ENCODE results near the gene C10orf71. TPM values are rescaled to one million over a fixed set of nuclear protein-coding genes. Genes with fewer than 3 reads are reported as not detected.

Gene C10orf71
- total and polyA plus RNA-seq, 2 of the 8 experiments (the other 6 are each of a cell fraction or from before 2014, with no cell fraction given), result not detected

- TF ChIP-seq CHD7 (IDR thresholded peaks at IDR 0.05; ENCODE audit: insufficient replicate concordance, low read length) (no peak), JUN (IDR thresholded peaks at IDR 0.05; ENCODE audit: low read depth, low read length) (no peak), CBX8 (IDR thresholded peaks at IDR 0.05; ENCODE audit: borderline replicate concordance, low read depth, low read length) (no peak), CREB1 (IDR thresholded peaks at IDR 0.05) (no peak), RXRA (IDR thresholded peaks at IDR 0.05; ENCODE audit: insufficient read depth, low read depth, low read length) (no peak), ASH2L (IDR thresholded peaks at IDR 0.05; ENCODE audit: low read length) (no peak), PHF8 (conservative IDR thresholded peaks at IDR 0.05; ENCODE audit: low read depth, low read length) (no peak), MAFK (IDR thresholded peaks at IDR 0.05; ENCODE audit: low read depth, low read length) (no peak), HDAC2 (IDR thresholded peaks at IDR 0.05; ENCODE audit: borderline replicate concordance in 1 of 2, low read depth in 2 of 2, low read length in 2 of 2) (no peak), CHD2 (IDR thresholded peaks at IDR 0.05; ENCODE audit: low read length) (no peak)
These were observed 19.0 kb upstream of the C10orf71 start (continued) for GRCh38 chr10:49280001-49280408.
